Panc1 (cell line): ENCODE results near the gene ERI2. TPM values are rescaled to one million over a fixed set of nuclear protein-coding genes. Genes with fewer than 3 reads are reported as not detected.

Experiments
- ATAC-seq: fragments of 200-7000 bp; cut with Tn5 transposase; 2 replicates; pipeline ENCODE4 v1.9.1; 2020; ENCODE audit warnings: mild to moderate bottlenecking, moderate library complexity
- BruUV-seq: library from RNA; stranded (reverse); fragments of 400-500 nt; replicated peaks from 2 replicates; lab custom pipeline; 2021; lab: Mats Ljungman, UMichigan
- CTCF ChIA-PET: fragments of 300-600 bp; sonication (Branson Sonifier 250); formaldehyde crosslinking; loops from one replicate; lab custom pipeline; 2022; ENCODE audit warnings: antibody characterized with exemption; lab: Charles Lee
- POLR2A ChIA-PET: fragments of 300-600 bp; sonication (Branson Sonifier 250); formaldehyde crosslinking; loops from one replicate; lab custom pipeline; 2022; ENCODE audit warnings: antibody characterized with exemption; lab: Charles Lee
- DNase-seq: peaks from one replicate; pipeline ENCODE4 v3.0.0-alpha.2; 2010; ENCODE audit warnings: low read depth, low spot score
- H3K27ac ChIP-seq: 2 replicates; pipeline ENCODE4 v1.5.1; 2011; ENCODE audit warnings: mild to moderate bottlenecking, low read length, inconsistent platforms
- H3K27me3 ChIP-seq: fragments of 200-500 bp; sonication (Bioruptor generic); 2 replicates; pipeline ENCODE4 v1.6.0; 2014; ENCODE audit warnings: low read length, inconsistent platforms; ENCODE audit not compliant: control insufficient read depth, insufficient read depth
- H3K36me3 ChIP-seq: fragments of 200-500 bp; sonication (Bioruptor generic); 2 replicates; pipeline ENCODE4 v1.5.1; 2014; ENCODE audit warnings: inconsistent platforms, mild to moderate bottlenecking, low read length, moderate library complexity; ENCODE audit not compliant: control insufficient read depth, insufficient read depth
- H3K4me1 ChIP-seq: 2 replicates; pipeline ENCODE4 v1.5.1; 2011; ENCODE audit warnings: inconsistent platforms, mild to moderate bottlenecking, low read length, moderate library complexity; ENCODE audit not compliant: control insufficient read depth, insufficient read depth
- H3K4me3 ChIP-seq, 2 experiments: 2 replicates each; pipeline ENCODE4 v1.5.1; 2011 to 2012; ENCODE audit warnings: low read depth in 2 of 2, low read length in 2 of 2, mild to moderate bottlenecking in 2 of 2, inconsistent platforms in 1 of 2, moderate library complexity in 1 of 2
- H3K9me3 ChIP-seq: fragments of 200-500 bp; sonication (Bioruptor generic); 2 replicates; pipeline ENCODE4 v1.5.1; 2014; ENCODE audit warnings: low read depth, mild to moderate bottlenecking, inconsistent platforms, low read length, moderate library complexity; ENCODE audit not compliant: control insufficient read depth, insufficient read depth
- CTCF ChIP-seq: fragments of 450-650 bp; IDR thresholded peaks from 2 replicates; pipeline ENCODE4 v1.5.1; 2017; ENCODE audit warnings: mild to moderate bottlenecking
- POLR2AphosphoS5 ChIP-seq: IDR thresholded peaks from 2 replicates; pipeline ENCODE4 v1.6.1; 2012; ENCODE audit warnings: mild to moderate bottlenecking, low read depth, low read length, moderate library complexity
- REST ChIP-seq, 2 experiments: IDR thresholded peaks; 2 replicates each; pipeline ENCODE4 v1.6.1; 2011 to 2012; ENCODE audit warnings: low read depth in 2 of 2, control low read depth in 1 of 2, low read length in 1 of 2, mild to moderate bottlenecking in 1 of 2, moderate library complexity in 1 of 2; ENCODE audit not compliant: insufficient read depth in 1 of 2
- SIN3A ChIP-seq: IDR thresholded peaks from 2 replicates; pipeline ENCODE4 v1.6.1; 2012; ENCODE audit warnings: low read depth, mild to moderate bottlenecking, low read length, moderate library complexity, borderline replicate concordance; ENCODE audit not compliant: insufficient read depth
- TCF7L2 ChIP-seq: IDR thresholded peaks from 2 replicates; pipeline ENCODE4 v1.6.1; 2011; ENCODE audit warnings: mild to moderate bottlenecking, low read depth, low read length, inconsistent platforms
- in situ Hi-C: cut with HindIII; loops from 2 replicates; pipeline ENCODE4 v1.10.0; 2016; ENCODE audit warnings: low sequenced_read_pairs, low pct_unique_long_range_greater_than_20kb
- intact Hi-C: fragments of 100-400 bp; cut with micrococcal nuclease; formaldehyde crosslinking; loops from one replicate; pipeline ENCODE4 v1.10.0; 2022; ENCODE audit not compliant: unreplicated experiment
- total RNA-seq: library from RNA; stranded (reverse); gene quantifications from one replicate; pipeline ENCODE4 v1.2.1, GENCODE V29; 2021; ENCODE audit not compliant: unreplicated experiment

ERI2 gene
- total RNA-seq, 1 experiment from 2014 or later, result 20.4 TPM

GRCh38 chr16:20749474-20749873, 56.8 kb downstream of the ERI2 start:
- in situ Hi-C loops, result no loop called here
- ChIA-PET CTCF (no interaction called here), POLR2A (no interaction called here)
- TF ChIP-seq POLR2AphosphoS5, result no peak
- no peak for TF ChIP-seq SIN3A
- no peak for TF ChIP-seq REST (IDR thresholded peaks at IDR 0.05; ENCODE audit: insufficient read depth in 1 of 2, low read depth in 2 of 2, low read length in 1 of 2)
- no peak for TF ChIP-seq CTCF
- no peak for TF ChIP-seq TCF7L2
- BruUV-seq, result no TSS peak
- DNase-seq (no peak), ATAC-seq (no peak)
- intact Hi-C loops, result no loop called here
- no peaks in the 10 kb centered on the region for H3K4me1 ChIP-seq
- peaks cover 18% of the 10 kb centered on the region for H3K27me3 ChIP-seq
- no peaks in the 10 kb centered on the region for H3K36me3 ChIP-seq
- no peak overlapping the region for H3K4me3 ChIP-seq
- H3K27ac ChIP-seq, result no peak overlapping the region
- no peaks in the 10 kb centered on the region; the same call in 1 of the 2 replicates for H3K9me3 ChIP-seq

- H3K4me3 ChIP-seq, result no peak overlapping the region
- H3K4me1 ChIP-seq, result no peaks in the 10 kb centered on the region
- BruUV-seq, result no TSS peak
- no peak overlapping the region for H3K27ac ChIP-seq
- H3K9me3 ChIP-seq, result no peaks in the 10 kb centered on the region; the same call in 1 of the 2 replicates
- CTCF ChIA-PET, result no interaction called here
- no peaks in the 10 kb centered on the region for H3K36me3 ChIP-seq
- POLR2A ChIA-PET, result no interaction called here
- H3K27me3 ChIP-seq, result peaks cover 5% of the 10 kb centered on the region; the same call in 1 of the 2 replicates
- intact Hi-C loops (no loop called here), in situ Hi-C loops (no loop called here)
- ATAC-seq (no peak), DNase-seq (no peak)
- TF ChIP-seq TCF7L2, result no peak
- no peak for TF ChIP-seq REST (IDR thresholded peaks at IDR 0.05; ENCODE audit: insufficient read depth in 1 of 2, low read depth in 2 of 2, low read length in 1 of 2)
- TF ChIP-seq SIN3A, result no peak
- TF ChIP-seq CTCF, result no peak
- no peak for TF ChIP-seq POLR2AphosphoS5
Measured at GRCh38 chr16:20747030-20747816, 59.0 kb downstream of the ERI2 start.
